ENCODE data around the gene PIWIL1.

- TF ChIP-seq CTCF (conservative IDR thresholded peaks at IDR 0.05 in 1 of 2, IDR thresholded peaks at IDR 0.05 in 1 of 2; ENCODE audit: extremely low read depth in 1 of 2, insufficient read depth in 1 of 2, low read depth in 1 of 2, low read length in 2 of 2) (no peak), EZH2 (IDR thresholded peaks at IDR 0.05; ENCODE audit: borderline replicate concordance, low read length) (no peak)
These were observed 53.5 kb downstream of the PIWIL1 start for GRCh38 chr12:130391186-130391585.
